ENCODE data around the gene DPP3.

DPP3 gene

DNA sequence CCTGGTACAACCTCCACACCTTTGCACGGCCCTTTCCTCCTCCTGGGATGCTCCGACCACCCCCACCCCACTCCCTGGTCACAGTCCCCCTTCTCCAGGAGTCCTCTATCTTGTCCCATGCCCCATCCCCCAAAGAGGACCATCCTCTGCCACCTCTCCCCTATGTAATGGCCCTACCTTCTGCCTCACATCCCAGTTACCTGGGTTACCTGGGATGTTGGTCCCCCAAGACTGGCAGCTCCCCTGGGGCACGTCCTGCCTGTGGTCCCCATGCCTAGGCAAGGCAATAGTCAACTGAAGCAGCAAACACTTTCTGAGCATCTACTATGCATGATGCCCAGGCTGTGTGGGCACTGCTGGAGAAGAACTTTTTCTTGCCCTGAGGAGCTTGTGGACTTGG lies 75.2 kb downstream of the DPP3 start:
- Histone ChIP-seq H3K9ac (ENCODE audit: low read depth, low read length) (no peak overlapping the region), H3K27me3 (ENCODE audit: control insufficient read depth, insufficient read depth, low read length) (no peaks in the 10 kb centered on the region), H3K4me1 (ENCODE audit: control insufficient read depth, insufficient read depth, low read length) (no peaks in the 10 kb centered on the region), H3K36me3 (ENCODE audit: control insufficient read depth, insufficient read depth, low read length) (peaks cover 33% of the 10 kb centered on the region), H3K9me3 (ENCODE audit: control insufficient read depth, insufficient read depth, low read length) (no peaks in the 10 kb centered on the region), H3K4me3 (ENCODE audit: low read depth, low read length) (no peak overlapping the region)

DNA sequence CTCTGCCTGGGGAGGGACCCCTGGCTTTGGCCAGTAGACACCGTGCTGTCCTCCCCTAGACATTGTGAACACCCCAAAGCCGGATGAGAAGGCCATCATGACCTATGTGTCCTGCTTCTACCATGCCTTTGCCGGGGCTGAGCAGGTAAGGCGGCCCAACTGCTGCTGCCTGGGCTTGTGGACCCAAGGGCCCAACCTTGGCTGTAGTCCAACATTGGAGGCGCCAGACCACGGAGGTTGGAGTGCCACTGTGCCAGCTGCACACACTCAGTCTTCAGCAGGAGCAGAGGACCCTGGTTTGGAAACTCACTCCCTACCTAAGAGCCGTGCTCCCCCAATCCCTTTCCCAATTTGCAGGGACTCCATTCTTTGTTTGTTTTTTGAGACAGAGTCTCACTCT lies 75.9 kb downstream of the DPP3 start:
- no peak overlapping the region for H3K4me3 ChIP-seq (ENCODE audit: low read depth, low read length)
- H3K36me3 ChIP-seq (ENCODE audit: control insufficient read depth, insufficient read depth, low read length), result peaks cover 37% of the 10 kb centered on the region
- H3K4me1 ChIP-seq (ENCODE audit: control insufficient read depth, insufficient read depth, low read length), result no peaks in the 10 kb centered on the region
- H3K9ac ChIP-seq (ENCODE audit: low read depth, low read length), result no peak overlapping the region
- H3K9me3 ChIP-seq (ENCODE audit: control insufficient read depth, insufficient read depth, low read length), result no peaks in the 10 kb centered on the region
- no peaks in the 10 kb centered on the region for H3K27me3 ChIP-seq (ENCODE audit: control insufficient read depth, insufficient read depth, low read length)

GRCh38 chr11:66557733-66558326 lies 77.6 kb downstream of the DPP3 start:
- Histone ChIP-seq H3K4me1 (ENCODE audit: control insufficient read depth, insufficient read depth, low read length) (no peaks in the 10 kb centered on the region), H3K4me3 (ENCODE audit: low read depth, low read length) (no peak overlapping the region), H3K9me3 (ENCODE audit: control insufficient read depth, insufficient read depth, low read length) (no peaks in the 10 kb centered on the region), H3K9ac (ENCODE audit: low read depth, low read length) (no peak overlapping the region), H3K36me3 (ENCODE audit: control insufficient read depth, insufficient read depth, low read length) (peaks cover 51% of the 10 kb centered on the region), H3K27me3 (ENCODE audit: control insufficient read depth, insufficient read depth, low read length) (no peaks in the 10 kb centered on the region)
